ENCODE results near the gene MEAK7.

The MEAK7 gene

DNA sequence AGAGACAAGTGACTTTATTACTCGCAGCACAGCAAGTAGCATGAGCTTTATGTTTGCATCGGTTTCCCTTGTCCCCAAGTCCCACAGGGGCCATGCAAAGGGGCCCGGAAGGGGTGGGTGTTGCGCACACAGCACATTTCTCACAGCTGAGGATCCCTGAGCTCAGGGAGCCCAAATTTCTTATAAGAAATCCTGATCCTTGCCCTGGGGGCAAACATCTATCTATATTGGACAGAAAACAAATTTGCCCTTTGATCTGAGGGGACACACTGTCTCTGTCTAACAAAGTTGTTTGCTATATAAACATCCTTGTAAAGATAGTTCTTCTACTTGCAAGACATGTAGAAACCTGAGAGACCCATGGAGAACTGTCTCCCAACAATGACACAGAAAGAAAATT, 35.7 kb upstream of the MEAK7 start:
- no peak overlapping the region for H3K4me3 ChIP-seq (ENCODE audit: low read depth, low read length)
- DNase-seq (ENCODE audit: low read depth) = no peak
- TF ChIP-seq, protein P1, sequence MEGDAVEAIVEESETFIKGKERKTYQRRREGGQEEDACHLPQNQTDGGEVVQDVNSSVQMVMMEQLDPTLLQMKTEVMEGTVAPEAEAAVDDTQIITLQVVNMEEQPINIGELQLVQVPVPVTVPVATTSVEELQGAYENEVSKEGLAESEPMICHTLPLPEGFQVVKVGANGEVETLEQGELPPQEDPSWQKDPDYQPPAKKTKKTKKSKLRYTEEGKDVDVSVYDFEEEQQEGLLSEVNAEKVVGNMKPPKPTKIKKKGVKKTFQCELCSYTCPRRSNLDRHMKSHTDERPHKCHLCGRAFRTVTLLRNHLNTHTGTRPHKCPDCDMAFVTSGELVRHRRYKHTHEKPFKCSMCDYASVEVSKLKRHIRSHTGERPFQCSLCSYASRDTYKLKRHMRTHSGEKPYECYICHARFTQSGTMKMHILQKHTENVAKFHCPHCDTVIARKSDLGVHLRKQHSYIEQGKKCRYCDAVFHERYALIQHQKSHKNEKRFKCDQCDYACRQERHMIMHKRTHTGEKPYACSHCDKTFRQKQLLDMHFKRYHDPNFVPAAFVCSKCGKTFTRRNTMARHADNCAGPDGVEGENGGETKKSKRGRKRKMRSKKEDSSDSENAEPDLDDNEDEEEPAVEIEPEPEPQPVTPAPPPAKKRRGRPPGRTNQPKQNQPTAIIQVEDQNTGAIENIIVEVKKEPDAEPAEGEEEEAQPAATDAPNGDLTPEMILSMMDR (IDR thresholded peaks at IDR 0.05; ENCODE audit: insufficient read depth, low read depth, low read length, missing control alignments) = no peak

DNA sequence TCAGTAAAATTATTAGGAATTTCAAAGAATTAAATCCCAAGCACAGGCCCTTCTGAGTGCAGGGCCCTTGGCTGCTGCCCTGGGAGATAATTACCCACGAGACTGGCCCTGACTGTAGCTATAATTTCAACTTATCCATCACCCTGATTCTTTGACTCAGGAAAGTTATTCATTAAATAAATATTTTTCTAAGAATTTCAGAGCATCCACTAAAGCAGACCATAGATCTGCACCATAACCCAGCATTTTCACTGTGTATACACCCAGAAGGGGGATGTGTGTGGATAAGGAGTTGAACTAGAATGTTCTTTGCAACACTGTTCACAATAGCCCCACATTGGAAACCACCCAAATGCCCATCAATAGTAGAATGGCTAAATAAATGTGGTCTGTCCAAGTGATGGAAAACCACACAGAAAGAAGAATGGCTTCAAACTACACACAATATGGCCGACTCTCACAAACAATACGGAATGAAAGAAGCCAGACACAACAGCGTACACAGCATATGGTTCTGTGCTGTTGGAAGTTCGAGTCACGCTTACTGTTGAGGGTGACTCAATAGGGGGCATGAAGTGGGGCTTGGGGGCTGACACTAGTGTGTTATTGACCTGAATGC, 33.9 kb upstream of the MEAK7 start:
- TF ChIP-seq, protein P1 (IDR thresholded peaks at IDR 0.05; ENCODE audit: insufficient read depth, low read depth, low read length, missing control alignments) = no peak
- no peak for DNase-seq (ENCODE audit: low read depth)
- no peak overlapping the region for H3K4me3 ChIP-seq (ENCODE audit: low read depth, low read length)

DNA sequence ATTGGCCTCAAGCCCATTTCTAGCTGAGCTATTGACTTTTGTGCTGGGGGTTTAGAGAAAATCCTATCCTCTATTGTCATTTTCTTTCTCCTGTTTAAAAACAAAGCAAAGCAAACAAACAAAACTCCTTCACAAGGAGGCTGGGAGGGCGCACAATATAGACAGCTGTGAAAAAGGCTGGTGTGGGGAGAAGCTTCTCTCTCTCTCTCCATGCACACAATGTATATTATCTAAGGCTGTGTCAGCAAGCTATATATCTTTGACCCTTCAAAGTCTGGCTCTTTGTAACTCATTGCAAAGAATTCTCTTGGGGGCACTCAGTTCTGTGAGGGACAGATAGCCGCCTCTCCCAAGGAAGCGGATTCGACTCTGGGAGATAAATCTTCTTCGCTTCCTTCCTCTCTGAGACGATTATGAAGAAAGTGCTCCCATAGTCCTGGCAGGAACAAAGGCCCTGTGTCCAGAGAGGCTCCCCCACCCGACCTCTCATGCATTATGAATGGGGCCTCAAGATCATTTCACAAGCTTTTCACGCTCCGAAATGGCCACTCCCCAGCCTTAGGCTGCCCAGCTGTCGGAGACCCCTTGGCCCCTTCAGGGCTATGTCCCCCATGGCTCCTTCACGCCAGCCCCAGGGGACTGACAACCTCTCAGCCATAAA, 33.2 kb upstream of the MEAK7 start:
- H3K4me3 ChIP-seq (ENCODE audit: low read depth, low read length) = no peak overlapping the region
- no peak for DNase-seq (ENCODE audit: low read depth)
- TF ChIP-seq, protein P1 (IDR thresholded peaks at IDR 0.05; ENCODE audit: insufficient read depth, low read depth, low read length, missing control alignments) = no peak

DNA sequence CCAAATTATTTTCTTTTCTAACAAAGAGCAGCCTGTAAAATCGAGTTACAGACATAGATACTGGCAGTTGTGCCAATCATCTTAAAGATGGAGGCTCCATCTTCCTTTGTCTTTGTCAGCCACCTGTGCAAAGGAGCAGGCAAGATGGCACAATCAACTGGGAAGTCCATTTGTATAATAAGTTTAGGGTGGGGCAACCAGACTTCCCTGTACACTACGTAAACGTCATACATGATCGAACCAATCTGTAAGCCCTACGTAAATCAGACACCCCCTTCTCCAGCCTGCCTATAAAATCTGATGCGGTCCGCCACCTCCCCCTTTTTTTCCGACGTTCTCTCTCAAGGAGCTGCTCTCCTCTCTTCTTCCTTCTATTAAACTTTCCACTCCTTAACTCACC, 31.4 kb upstream of the MEAK7 start:
- no peak for DNase-seq (ENCODE audit: low read depth)
- H3K4me3 ChIP-seq (ENCODE audit: low read depth, low read length) = no peak overlapping the region
- TF ChIP-seq, protein P1 (IDR thresholded peaks at IDR 0.05; ENCODE audit: insufficient read depth, low read depth, low read length, missing control alignments) = no peak

DNA sequence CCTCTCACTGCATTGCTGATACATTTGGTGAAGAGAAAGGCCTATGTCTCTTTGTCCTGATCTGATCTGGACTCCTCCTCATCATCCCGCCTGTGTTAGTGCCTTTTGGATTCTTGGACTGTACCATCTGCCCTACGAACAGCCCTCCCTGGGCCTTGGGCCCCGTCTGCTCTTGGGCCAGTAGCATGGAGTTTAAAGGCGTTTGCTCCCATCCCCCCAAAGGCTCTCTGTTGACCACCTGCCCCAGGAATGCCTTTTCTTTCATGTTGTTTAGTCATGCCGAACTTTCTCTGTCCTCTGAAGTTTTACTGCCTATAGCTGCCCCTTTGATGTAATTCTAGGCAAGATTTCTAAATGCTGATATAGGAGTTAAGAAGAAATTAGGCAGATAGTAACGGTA, 30.9 kb upstream of the MEAK7 start:
- DNase-seq (ENCODE audit: low read depth) = no peak
- no peak overlapping the region for H3K4me3 ChIP-seq (ENCODE audit: low read depth, low read length)
- TF ChIP-seq, protein P1 (IDR thresholded peaks at IDR 0.05; ENCODE audit: insufficient read depth, low read depth, low read length, missing control alignments) = no peak

DNA sequence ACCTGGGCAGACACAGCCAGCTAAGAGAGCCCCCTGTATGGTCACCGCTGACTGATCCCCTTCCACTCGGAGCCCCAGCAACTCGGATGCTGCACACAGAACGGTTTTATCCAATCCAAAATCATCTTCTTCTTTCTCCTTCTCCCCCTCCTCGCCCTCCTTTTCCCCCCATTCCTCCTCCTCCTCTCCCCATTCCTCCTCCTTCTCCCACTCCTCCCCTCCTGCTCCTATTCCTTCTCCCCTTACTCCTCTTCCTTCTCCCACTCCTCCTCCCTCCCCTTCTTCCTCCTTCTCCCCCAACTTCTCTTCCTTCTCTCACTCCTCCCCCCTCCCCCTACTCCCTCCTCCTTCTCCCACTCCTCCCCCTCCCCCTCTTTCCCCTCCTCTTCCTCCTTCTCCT, 30.4 kb upstream of the MEAK7 start:
- no peak overlapping the region for H3K4me3 ChIP-seq (ENCODE audit: low read depth, low read length)
- no peak for DNase-seq (ENCODE audit: low read depth)
- TF ChIP-seq, protein P1 (IDR thresholded peaks at IDR 0.05; ENCODE audit: insufficient read depth, low read depth, low read length, missing control alignments) = no peak

Data from GM12865 (cell line).